GM12864 (cell line): ENCODE data around the gene AKAP13.

Experiments
- DNase-seq: peaks from one replicate; pipeline ENCODE4 v3.0.0-alpha.2; 2011; ENCODE audit warnings: low read depth
- H3K4me3 ChIP-seq: 2 replicates; pipeline ENCODE4 v1.5.1; 2011; ENCODE audit warnings: mild to moderate bottlenecking, low read depth, low read length, control low read depth
- CTCF ChIP-seq: IDR thresholded peaks from 2 replicates; pipeline ENCODE4 v1.5.1; 2011; ENCODE audit warnings: low read depth, mild to moderate bottlenecking, moderate library complexity, low read length, control low read depth, inconsistent platforms; ENCODE audit errors: missing control alignments

Gene AKAP13

GRCh38 chr15:85403745-85404144 is 23.3 kb downstream of the AKAP13 start:
- no peak for TF ChIP-seq CTCF
- DNase-seq, result no peak
- H3K4me3 ChIP-seq, result no peak overlapping the region

GRCh38 chr15:85404176-85404917 is 23.9 kb downstream of the AKAP13 start:
- TF ChIP-seq CTCF, result no peak
- H3K4me3 ChIP-seq, result no peak overlapping the region
- no peak for DNase-seq

- no peak for TF ChIP-seq CTCF
- DNase-seq, result no peak
- no peak overlapping the region for H3K4me3 ChIP-seq
Observed at GRCh38 chr15:85404918-85405866, 24.8 kb downstream of the AKAP13 start.

- H3K4me3 ChIP-seq, result no peak overlapping the region
- no peak for DNase-seq
- no peak for TF ChIP-seq CTCF
Observed at GRCh38 chr15:85406916-85407315, 26.5 kb downstream of the AKAP13 start.

GRCh38 chr15:85407421-85408269 is 27.2 kb downstream of the AKAP13 start:
- DNase-seq, result no peak
- no peak for TF ChIP-seq CTCF
- H3K4me3 ChIP-seq, result no peak overlapping the region; the same call in 1 of the 2 replicates

- peak; percentile 64 for DNase-seq
- H3K4me3 ChIP-seq, result no peak overlapping the region
- no peak for TF ChIP-seq CTCF
Observed at GRCh38 chr15:85408270-85408746, 27.9 kb downstream of the AKAP13 start.
